Osteoblast (primary cell): ENCODE measurements around the gene ZNF548. TPM values are rescaled to one million over a fixed set of nuclear protein-coding genes. Genes with fewer than 3 reads are reported as not detected.

Experiments used
- DNase-seq: peaks from one replicate; pipeline ENCODE4 v3.0.0; 2011; ENCODE audit warnings: low spot score, mixed read lengths; ENCODE audit not compliant: insufficient read length; ENCODE audit errors: missing footprints
- H2AFZ ChIP-seq: 2 replicates; pipeline ENCODE4 v1.6.0; 2011; ENCODE audit warnings: mild to moderate bottlenecking, low read length
- H3K27ac ChIP-seq: 2 replicates; pipeline ENCODE4 v1.5.1; 2011; ENCODE audit warnings: mild to moderate bottlenecking, low read depth, low read length, moderate library complexity
- H3K27me3 ChIP-seq: 2 replicates; pipeline ENCODE4 v1.6.0; 2012; ENCODE audit warnings: mild to moderate bottlenecking, control low read depth, inconsistent platforms, low read length, moderate library complexity; ENCODE audit not compliant: insufficient read depth
- H3K36me3 ChIP-seq: 2 replicates; pipeline ENCODE4 v1.5.1; 2011; ENCODE audit warnings: mild to moderate bottlenecking, low read length, control low read depth, moderate library complexity; ENCODE audit not compliant: insufficient read depth
- H3K4me1 ChIP-seq: 2 replicates; pipeline ENCODE4 v1.5.1; 2011; ENCODE audit warnings: mild to moderate bottlenecking, low read length, control low read depth, moderate library complexity; ENCODE audit not compliant: insufficient read depth
- H3K4me2 ChIP-seq: 2 replicates; pipeline ENCODE4 v1.6.0; 2011; ENCODE audit warnings: mild to moderate bottlenecking, low read length; ENCODE audit not compliant: insufficient read depth
- H3K4me3 ChIP-seq: fragments of 200-600 bp; sonication (generic); 3 replicates; pipeline ENCODE4 v1.5.1; 2012; ENCODE audit warnings: mild to moderate bottlenecking, low read length, inconsistent platforms; ENCODE audit not compliant: insufficient read depth
- H3K79me2 ChIP-seq: 2 replicates; pipeline ENCODE4 v1.6.0; 2012; ENCODE audit warnings: mild to moderate bottlenecking, low read length, control low read depth, inconsistent platforms; ENCODE audit not compliant: insufficient read depth
- H3K9me3 ChIP-seq: 2 replicates; pipeline ENCODE4 v1.5.1; 2011; ENCODE audit warnings: low read depth, low read length, control low read depth
- H4K20me1 ChIP-seq: 2 replicates; pipeline ENCODE4 v1.6.0; 2012; ENCODE audit warnings: mild to moderate bottlenecking, low read length, control low read depth; ENCODE audit not compliant: insufficient read depth
- total RNA-seq: library from RNA; depleted of rRNA; stranded (reverse); fragments of >200 nt; gene quantifications from 2 replicates; pipeline ENCODE4 v1.2.3, GENCODE V29; 2012
- TF ChIP-seq, protein P1 (sequence below): IDR thresholded peaks from 2 replicates; pipeline ENCODE4 v1.5.1; 2011; ENCODE audit warnings: mild to moderate bottlenecking, low read depth, low read length, moderate library complexity; ENCODE audit errors: extremely low read depth

ZNF548 gene
- 23.6 and 27.9 TPM in 2 replicates for total RNA-seq

DNA sequence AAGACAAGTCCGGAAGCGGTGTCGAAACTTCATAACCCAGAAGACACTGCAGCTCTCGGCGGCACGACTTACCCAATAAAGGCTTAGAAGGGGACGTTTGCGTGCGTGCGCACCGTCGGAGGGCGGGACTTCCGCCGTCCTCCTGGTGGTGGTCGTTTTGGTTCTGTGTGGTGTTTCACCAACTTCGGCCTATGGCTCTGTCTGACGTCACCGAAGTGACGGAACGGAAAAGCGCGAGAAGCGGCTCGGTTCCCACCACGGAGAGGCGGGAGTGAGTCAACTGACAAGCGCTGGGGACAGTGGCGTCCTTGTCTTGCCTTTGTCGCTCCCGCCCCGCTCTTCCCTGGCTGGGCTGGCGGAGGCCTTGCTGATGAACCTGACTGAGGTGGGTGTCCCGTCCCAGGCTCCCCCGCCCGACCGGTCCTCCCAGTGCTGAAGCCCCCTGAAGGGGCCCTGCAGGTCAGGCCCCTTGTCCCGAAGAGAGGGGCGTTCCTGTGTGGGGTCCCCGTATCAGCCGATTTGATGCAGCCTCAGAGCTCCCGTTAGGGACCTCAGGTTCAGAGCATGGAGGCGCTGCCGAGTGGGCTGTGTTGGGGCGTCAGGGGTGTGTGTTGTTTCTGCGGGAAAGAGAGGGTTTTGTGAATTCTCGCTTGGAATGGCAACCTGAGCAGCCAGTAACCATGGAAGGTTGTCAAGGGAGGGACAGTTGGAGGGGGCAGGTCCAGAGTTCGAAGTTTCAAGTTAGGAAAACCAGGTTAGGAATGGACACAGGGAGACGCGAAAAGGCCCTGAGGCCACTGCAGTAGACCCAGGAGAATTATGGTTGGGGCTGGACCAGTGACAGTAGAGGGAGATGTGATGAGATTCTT, at the start of gene ZNF548:
TSS of gene ZNF548 (plus strand) at position 125 of the 869 bp plus-strand sequence. CDS start at position 371, 246 bp downstream.
- no peaks in the 10 kb centered on the region for H3K9me3 ChIP-seq
- peak within 1 kb of the TSS; percentile 84 for H3K27ac ChIP-seq
- H3K4me1 ChIP-seq: peaks cover 3% of the 10 kb centered on the region
- peaks cover 5% of the 10 kb centered on the region for H4K20me1 ChIP-seq
- TF ChIP-seq, protein P1, sequence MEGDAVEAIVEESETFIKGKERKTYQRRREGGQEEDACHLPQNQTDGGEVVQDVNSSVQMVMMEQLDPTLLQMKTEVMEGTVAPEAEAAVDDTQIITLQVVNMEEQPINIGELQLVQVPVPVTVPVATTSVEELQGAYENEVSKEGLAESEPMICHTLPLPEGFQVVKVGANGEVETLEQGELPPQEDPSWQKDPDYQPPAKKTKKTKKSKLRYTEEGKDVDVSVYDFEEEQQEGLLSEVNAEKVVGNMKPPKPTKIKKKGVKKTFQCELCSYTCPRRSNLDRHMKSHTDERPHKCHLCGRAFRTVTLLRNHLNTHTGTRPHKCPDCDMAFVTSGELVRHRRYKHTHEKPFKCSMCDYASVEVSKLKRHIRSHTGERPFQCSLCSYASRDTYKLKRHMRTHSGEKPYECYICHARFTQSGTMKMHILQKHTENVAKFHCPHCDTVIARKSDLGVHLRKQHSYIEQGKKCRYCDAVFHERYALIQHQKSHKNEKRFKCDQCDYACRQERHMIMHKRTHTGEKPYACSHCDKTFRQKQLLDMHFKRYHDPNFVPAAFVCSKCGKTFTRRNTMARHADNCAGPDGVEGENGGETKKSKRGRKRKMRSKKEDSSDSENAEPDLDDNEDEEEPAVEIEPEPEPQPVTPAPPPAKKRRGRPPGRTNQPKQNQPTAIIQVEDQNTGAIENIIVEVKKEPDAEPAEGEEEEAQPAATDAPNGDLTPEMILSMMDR: peak; percentile 11
- no peaks in the 10 kb centered on the region for H3K27me3 ChIP-seq
- H3K36me3 ChIP-seq: peaks cover 5% of the 10 kb centered on the region
- peak; percentile 97 for DNase-seq
- peak within 1 kb of the TSS; percentile 89 for H3K4me3 ChIP-seq
- H3K4me2 ChIP-seq: peak within 1 kb of the TSS; percentile 90
- peaks cover 52% of the 10 kb centered on the region for H3K79me2 ChIP-seq
- peak within 1 kb of the TSS; percentile 97 for H2AFZ ChIP-seq

DNA sequence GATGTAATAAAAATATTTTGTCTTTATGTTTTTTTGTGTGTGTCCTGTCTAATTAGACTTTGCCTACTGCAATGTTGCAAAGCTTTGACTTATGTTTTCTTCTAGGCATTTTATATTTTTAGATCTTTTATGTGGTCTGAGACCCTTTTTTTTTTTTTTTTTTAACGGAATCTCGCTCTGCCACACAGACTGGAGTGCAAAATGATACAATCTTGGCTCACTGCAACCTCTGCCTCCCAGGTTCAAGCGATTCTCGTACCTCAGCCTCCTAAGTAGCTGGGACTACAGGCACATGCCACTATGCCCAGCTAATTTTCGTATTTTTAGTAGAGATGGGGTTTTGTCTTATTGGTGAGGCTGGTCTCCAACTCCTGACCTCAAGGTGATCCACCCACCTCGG, 47.1 kb upstream of the ZNF548 start:
- Histone ChIP-seq H3K36me3 (no peaks in the 10 kb centered on the region), H4K20me1 (no peaks in the 10 kb centered on the region), H3K9me3 (no peaks in the 10 kb centered on the region), H3K27me3 (no peaks in the 10 kb centered on the region), H3K4me2 (no peak overlapping the region), H2AFZ (no peak overlapping the region), H3K27ac (no peak overlapping the region), H3K4me1 (peaks cover 5% of the 10 kb centered on the region), H3K4me3 (no peak overlapping the region), H3K79me2 (no peaks in the 10 kb centered on the region)
- TF ChIP-seq, protein P1: no peak
- no peak for DNase-seq

DNA sequence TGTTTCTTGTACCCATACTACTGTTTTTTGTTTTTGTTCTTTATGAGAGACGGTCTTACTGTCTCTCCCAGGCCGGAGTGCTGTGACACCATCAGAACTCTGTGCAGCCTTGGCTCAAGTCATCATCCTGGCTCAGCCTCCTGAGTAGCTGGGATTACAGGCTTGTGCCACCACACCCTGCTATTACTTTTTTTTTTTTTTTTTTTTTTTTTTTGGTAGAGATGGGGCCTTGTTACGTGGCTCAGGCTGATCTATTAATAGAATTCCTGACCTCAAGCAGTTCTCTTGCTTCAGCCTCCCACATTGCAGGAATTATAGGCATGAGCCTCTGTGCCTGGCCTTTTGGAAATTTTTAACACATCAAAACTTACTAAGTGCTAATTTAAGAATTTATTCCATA, 41.5 kb upstream of the ZNF548 start:
- peaks cover 20% of the 10 kb centered on the region for H3K79me2 ChIP-seq
- H4K20me1 ChIP-seq: peaks cover 5% of the 10 kb centered on the region
- no peak for DNase-seq
- H3K27ac ChIP-seq: no peak overlapping the region
- no peak overlapping the region for H3K4me3 ChIP-seq
- TF ChIP-seq, protein P1: no peak
- H3K27me3 ChIP-seq: no peaks in the 10 kb centered on the region
- no peaks in the 10 kb centered on the region for H3K9me3 ChIP-seq
- no peak overlapping the region for H2AFZ ChIP-seq
- H3K36me3 ChIP-seq: no peaks in the 10 kb centered on the region
- H3K4me1 ChIP-seq: peaks cover 15% of the 10 kb centered on the region
- no peak overlapping the region for H3K4me2 ChIP-seq

DNA sequence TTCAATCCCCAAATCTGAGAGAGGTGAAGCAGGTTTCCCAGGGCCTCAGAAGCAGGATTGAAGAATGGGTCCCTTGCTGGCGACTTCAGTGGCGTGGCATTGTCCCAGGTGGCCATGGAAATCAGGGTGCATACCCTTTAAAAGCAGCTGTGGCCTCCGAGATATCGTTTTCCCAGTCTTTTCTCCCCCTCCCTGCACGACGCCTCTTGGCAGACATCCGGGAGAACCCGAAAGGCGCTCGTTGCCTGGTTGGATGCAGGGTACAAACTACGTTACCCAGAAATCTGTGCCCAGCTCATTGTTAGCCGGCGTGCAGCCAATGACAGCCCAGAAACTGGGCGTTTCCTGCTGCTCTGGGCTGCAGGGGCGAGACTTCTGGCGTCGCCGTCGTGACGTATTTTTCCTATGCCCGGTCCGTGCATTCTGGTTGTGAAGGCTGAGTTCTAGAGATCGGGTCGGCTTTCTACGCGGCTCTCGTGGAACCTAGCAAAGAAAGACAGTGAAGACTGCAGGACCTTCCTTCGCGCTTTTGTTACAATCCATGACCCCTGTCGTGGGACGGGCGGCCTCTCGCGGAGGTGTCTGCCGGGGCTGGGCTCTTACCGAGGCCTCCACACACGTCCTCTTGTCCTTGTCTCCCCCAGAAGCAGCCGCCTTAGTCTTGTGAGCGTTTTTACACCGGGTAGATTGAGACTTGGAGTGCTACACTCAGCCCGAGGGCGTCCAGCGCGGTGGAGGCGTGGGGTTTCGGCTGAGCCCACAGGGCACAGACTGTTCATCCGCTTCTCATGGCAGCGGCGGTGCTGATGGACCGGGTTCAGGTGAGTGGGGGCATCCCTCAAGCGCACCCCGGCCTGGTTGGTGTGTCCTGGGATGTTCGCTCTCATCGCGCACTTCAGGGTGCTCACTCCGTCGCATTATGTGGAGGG, 38.5 kb upstream of the ZNF548 start, which contains the start of gene ZNF304:
TSS of gene ZNF304 (plus strand) at position 395 of the 929 bp plus-strand sequence. CDS start at position 789, 394 bp downstream.
- peaks cover 7% of the 10 kb centered on the region for H3K9me3 ChIP-seq
- DNase-seq: peak; percentile 96
- TF ChIP-seq, protein P1: no peak
- no peaks in the 10 kb centered on the region for H3K27me3 ChIP-seq
- H3K79me2 ChIP-seq: peaks cover 46% of the 10 kb centered on the region
- H3K4me3 ChIP-seq: peak within 1 kb of the TSS; percentile 96
- H3K27ac ChIP-seq: peak within 1 kb of the TSS; percentile 81
- peaks cover 15% of the 10 kb centered on the region for H3K4me1 ChIP-seq
- H2AFZ ChIP-seq: peak within 1 kb of the TSS; percentile 100
- peaks cover 5% of the 10 kb centered on the region for H4K20me1 ChIP-seq
- peaks cover 26% of the 10 kb centered on the region for H3K36me3 ChIP-seq
- peak within 1 kb of the TSS; percentile 94 for H3K4me2 ChIP-seq
